Hepatocyte (in vitro differentiated cells): ENCODE results near the gene CENPP.

Source experiments
- EZH2phosphoT487 ChIP-seq: fragments of 200-600 bp; sonication (generic); IDR thresholded peaks from one replicate; pipeline ENCODE4 v1.6.1; 2018; ENCODE audit warnings: antibody characterized with exemption, mild to moderate bottlenecking, low read depth, moderate library complexity; ENCODE audit not compliant: unreplicated experiment, severe bottlenecking
- TF ChIP-seq, protein P1 (sequence below): fragments of 200-600 bp; sonication (generic); IDR thresholded peaks from 2 replicates; pipeline ENCODE4 v1.5.1; 2016; ENCODE audit warnings: antibody characterized with exemption, mild to moderate bottlenecking; ENCODE audit not compliant: poor library complexity

DNA sequence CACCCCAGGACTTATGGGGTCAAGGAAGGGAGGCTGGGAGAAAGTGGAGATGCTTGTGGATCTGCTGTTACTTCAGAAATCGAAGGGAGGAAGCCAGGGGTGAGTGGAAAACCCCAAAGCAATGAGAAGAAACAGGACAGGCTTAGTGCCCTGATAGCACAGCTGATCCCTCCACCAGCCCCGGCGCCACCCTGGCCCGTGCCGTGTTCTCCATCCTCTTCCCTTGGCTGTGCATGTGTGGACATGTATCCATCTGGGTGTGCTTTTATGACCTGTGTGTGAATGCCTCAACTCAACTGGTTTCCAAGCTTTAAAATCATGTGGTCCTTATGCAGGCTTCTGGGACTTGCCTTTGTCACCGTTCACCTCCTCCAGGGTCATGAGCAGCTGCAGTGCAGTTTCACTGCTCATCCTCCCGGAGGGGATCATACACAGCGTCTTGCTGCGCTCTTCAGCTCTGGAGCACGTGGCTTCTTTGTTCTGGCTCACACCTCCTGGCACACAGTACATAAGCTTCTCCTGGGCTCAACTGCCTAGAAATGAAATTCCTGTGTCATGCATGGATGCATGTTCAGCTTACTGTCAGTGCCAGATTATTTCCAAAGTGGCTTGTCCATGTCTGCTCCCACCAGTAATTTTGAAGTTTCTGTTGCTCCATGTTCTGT is 286.0 kb downstream of the CENPP start:
- TF ChIP-seq, protein P1, sequence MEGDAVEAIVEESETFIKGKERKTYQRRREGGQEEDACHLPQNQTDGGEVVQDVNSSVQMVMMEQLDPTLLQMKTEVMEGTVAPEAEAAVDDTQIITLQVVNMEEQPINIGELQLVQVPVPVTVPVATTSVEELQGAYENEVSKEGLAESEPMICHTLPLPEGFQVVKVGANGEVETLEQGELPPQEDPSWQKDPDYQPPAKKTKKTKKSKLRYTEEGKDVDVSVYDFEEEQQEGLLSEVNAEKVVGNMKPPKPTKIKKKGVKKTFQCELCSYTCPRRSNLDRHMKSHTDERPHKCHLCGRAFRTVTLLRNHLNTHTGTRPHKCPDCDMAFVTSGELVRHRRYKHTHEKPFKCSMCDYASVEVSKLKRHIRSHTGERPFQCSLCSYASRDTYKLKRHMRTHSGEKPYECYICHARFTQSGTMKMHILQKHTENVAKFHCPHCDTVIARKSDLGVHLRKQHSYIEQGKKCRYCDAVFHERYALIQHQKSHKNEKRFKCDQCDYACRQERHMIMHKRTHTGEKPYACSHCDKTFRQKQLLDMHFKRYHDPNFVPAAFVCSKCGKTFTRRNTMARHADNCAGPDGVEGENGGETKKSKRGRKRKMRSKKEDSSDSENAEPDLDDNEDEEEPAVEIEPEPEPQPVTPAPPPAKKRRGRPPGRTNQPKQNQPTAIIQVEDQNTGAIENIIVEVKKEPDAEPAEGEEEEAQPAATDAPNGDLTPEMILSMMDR = no peak
- TF ChIP-seq EZH2phosphoT487 = no peak
